ENCODE results near the gene KLHL17.

GRCh38 chr1:965526-966134, 5.2 kb downstream of the KLHL17 start:
- TF ChIP-seq, protein P1, sequence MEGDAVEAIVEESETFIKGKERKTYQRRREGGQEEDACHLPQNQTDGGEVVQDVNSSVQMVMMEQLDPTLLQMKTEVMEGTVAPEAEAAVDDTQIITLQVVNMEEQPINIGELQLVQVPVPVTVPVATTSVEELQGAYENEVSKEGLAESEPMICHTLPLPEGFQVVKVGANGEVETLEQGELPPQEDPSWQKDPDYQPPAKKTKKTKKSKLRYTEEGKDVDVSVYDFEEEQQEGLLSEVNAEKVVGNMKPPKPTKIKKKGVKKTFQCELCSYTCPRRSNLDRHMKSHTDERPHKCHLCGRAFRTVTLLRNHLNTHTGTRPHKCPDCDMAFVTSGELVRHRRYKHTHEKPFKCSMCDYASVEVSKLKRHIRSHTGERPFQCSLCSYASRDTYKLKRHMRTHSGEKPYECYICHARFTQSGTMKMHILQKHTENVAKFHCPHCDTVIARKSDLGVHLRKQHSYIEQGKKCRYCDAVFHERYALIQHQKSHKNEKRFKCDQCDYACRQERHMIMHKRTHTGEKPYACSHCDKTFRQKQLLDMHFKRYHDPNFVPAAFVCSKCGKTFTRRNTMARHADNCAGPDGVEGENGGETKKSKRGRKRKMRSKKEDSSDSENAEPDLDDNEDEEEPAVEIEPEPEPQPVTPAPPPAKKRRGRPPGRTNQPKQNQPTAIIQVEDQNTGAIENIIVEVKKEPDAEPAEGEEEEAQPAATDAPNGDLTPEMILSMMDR (IDR thresholded peaks at IDR 0.05), result no peak
- no peak for TF ChIP-seq POLR2AphosphoS5 (IDR thresholded peaks at IDR 0.05)

All from prostate gland (tissue), 2 donors.